NOMO-1 treated with dmso at 0.1 percent for 144 hours (cell line): ENCODE results near the gene LILRB4.
"Not testable (repeated sequence)": the region's sequence is repeated elsewhere in the genome, so short reads cannot be mapped to it uniquely, and the experiment has no call there.

Experiments used
- DNase-seq: peaks from one replicate; lab custom pipeline; 2025; ENCODE audit not compliant: unreplicated experiment; lab: John Stamatoyannopoulos, UW

The LILRB4 gene

DNA sequence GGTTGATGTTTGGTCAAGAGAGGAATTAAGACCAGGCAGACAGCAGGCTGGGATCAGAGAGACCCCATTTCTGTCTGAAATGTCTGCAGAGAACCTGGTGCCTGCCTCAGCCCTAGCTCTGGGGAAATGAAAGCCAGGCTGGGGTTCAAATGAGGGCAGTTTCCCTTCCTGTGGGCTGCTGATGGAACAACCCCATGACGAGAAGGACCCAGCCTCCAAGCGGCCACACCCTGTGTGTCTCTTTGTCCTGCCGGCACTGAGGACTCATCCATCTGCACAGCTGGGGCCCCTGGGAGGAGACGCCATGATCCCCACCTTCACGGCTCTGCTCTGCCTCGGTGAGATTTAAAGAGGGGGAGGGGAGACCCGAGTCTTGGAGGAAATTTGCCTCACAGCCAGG, at the start of gene LILRB4:
Gene LILRB4, plus strand, starts transcription at position 256 of the 400 bp plus-strand sequence. Its CDS starts 49 bp downstream, at position 305.
- DNase-seq: peak; percentile 48

GRCh38 chr19:54614726-54615125, 48.1 kb upstream of the LILRB4 start:
- no peak for DNase-seq

GRCh38 chr19:54616057-54616456, 46.7 kb upstream of the LILRB4 start:
- no peak for DNase-seq

- no peak for DNase-seq
Measured at GRCh38 chr19:54616821-54617560, 45.8 kb upstream of the LILRB4 start.

- DNase-seq: no peak
Measured at GRCh38 chr19:54620464-54620863, 42.3 kb upstream of the LILRB4 start.

DNA sequence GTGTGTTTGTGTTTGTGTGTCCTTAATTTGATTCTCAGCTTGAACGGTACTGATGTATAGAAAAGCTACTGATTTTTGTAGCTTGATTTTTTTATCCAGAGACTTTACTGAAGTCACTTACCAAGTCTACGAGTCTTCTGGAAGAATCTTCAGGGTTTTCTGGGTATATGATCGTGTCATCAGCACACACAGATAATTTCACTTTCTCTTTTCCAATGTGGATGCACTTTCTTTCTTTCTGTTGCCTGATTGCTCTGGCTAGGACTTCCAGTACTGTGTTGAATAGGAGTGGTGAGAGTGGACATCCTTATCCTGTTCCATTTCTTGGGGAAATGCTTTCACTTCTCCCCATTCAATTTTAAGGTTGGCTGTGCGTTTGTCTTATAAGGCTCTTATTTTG, 40.4 kb upstream of the LILRB4 start:
- DNase-seq: no peak

DNA sequence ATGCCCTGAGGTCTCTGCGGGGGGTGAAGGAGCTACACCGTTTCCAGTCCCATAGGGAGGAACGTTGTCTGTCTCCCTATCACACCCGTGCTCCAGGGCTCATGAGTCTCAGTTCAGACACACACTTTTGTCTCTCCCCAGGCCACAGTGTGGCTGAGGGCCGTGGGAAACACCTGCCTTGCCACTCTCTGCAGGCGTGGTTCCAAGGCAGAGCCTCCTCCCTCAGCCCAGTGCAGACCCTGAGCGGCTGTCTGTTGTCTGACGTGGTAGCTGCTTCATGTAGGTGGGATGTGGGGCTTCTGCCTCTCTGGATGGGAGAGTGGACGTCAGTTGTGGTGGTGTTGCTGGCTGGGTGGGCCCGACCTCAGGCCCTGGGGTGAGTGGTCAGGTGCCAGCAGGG, 38.6 kb upstream of the LILRB4 start:
- not testable (repeated sequence) for DNase-seq

GRCh38 chr19:54624934-54625730, 37.7 kb upstream of the LILRB4 start:
- DNase-seq: not testable (repeated sequence)

GRCh38 chr19:54626757-54627156, 36.0 kb upstream of the LILRB4 start:
- no peak for DNase-seq

DNA sequence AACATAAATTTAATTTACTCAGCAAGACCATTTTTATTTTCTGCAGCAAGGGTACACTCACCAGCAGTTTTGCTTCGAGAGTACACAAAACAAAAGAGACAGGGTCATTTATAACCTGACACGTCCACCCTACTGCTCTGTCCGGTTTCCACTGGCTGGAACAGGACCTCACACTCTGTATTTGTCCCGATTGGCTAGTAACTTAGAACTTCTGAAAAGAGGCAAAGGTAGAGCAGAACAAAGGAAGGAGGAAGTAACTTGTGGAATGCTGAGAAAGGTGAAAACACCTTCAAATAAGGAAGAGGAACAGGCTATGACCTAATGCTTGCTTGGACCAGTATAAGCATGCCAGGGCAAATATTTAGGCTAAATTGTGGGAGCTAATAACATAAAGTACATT, 34.9 kb upstream of the LILRB4 start:
- DNase-seq: not testable (repeated sequence)

GRCh38 chr19:54630262-54630661, 32.5 kb upstream of the LILRB4 start, which contains the start of gene LILRB1:
Gene LILRB1, plus strand, starts transcription at chr19:54630484. Its CDS starts 590 bp downstream, at chr19:54631074.
- DNase-seq: peak; percentile 57

DNA sequence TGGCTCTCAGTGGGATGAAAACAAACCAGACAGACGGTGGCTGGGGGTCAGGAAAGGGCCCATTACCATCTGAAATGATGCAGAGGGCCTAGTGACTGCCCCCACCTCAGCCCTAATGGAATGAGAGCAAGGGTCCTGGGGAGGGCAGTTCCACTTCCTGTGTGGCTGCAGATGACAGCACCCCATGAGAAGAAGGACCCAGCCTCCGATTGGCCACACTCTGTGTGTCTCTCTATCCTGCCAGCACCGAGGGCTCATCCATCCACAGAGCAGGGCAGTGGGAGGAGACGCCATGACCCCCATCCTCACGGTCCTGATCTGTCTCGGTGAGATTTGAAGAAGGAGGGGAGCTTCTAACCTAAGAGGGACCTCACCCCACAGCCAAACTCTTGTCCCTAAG, 32.0 kb upstream of the LILRB4 start:
- DNase-seq: no peak

DNA sequence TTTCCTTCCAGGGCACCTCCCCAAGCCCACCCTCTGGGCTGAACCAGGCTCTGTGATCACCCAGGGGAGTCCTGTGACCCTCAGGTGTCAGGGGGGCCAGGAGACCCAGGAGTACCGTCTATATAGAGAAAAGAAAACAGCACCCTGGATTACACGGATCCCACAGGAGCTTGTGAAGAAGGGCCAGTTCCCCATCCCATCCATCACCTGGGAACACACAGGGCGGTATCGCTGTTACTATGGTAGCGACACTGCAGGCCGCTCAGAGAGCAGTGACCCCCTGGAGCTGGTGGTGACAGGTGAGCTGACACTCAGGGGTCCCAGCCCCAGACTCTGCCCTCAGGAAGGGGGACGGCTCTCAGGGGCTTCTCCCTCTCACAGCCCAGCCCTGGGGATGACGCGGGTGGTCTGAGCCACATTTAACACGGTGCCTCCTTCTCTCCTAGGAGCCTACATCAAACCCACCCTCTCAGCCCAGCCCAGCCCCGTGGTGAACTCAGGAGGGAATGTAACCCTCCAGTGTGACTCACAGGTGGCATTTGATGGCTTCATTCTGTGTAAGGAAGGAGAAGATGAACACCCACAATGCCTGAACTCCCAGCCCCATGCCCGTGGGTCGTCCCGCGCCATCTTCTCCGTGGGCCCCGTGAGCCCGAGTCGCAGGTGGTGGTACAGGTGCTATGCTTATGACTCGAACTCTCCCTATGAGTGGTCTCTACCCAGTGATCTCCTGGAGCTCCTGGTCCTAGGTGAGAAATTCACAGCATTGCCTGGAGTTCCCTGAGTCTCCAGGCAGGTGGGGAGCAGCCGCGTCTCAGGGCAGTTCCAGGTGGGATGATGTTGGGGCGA, 31.1 kb upstream of the LILRB4 start:
- not testable (repeated sequence) for DNase-seq

GRCh38 chr19:54632517-54632916, 30.3 kb upstream of the LILRB4 start:
- not testable (repeated sequence) for DNase-seq

DNA sequence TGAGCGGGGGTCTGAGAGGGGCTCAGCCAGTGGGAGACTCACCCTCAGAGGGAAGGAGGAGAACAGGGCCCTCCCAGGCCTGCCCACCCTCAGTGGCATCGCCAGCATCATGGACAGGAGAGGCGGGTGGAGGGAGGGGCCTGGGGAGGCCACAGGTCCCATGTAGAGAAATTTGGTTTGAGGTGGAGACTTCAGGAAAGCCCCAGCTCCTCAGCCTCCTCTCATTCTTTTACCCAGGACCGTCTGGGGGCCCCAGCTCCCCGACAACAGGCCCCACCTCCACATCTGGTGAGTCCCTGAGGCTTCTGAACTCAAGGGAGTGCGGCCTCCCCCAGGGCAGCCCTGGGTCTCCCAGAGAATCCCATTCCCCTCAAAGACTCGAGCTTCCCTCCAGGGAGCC, 29.4 kb upstream of the LILRB4 start:
- no peak for DNase-seq

DNA sequence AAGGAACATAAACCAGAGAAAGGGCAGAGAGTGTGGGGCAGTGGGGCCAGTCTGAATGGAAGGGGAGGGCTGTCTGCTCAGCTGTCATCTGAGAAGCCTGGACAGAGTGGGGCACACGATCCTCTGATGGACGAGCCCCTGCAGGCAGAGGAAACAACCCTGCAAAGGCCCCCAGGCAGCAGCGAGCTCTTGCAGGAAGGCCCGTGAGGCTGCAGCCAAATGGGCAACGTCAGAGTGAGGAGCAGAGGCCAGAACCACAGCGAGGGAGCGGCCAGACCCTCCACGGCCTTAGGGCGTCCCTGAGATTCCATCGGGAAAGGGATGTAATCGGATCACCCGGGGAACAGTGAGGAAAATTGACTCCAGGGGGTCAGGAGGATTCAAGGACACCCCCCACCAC, 26.7 kb upstream of the LILRB4 start:
- not testable (repeated sequence) for DNase-seq

- DNase-seq: no peak
Measured at GRCh38 chr19:54638683-54639082, 24.1 kb upstream of the LILRB4 start.

DNA sequence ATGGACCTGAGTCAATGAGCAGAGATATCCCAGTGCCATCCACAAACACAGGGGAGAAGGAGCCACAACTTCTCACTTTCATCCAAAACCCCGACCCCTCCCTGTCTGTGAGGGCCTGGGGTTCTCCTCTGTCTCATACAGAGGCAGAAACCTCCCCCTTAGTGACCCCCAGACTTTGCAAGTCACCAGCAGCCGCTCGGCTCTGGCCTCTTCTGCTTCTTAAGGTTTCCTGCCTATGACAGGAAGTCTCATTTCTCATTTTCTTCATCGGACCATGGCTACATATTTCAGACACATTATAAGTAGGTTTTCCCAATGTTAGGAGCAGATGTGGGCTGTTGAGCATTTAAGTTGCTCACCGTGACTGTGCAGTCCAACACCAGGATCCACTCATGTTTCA, 19.8 kb upstream of the LILRB4 start:
- DNase-seq: peak; percentile 9

- DNase-seq: not testable (repeated sequence)
Measured at GRCh38 chr19:54643583-54643982, 19.2 kb upstream of the LILRB4 start.

- DNase-seq: peak; percentile 15
Measured at GRCh38 chr19:54644056-54644455, 18.7 kb upstream of the LILRB4 start.

- no peak for DNase-seq
Measured at GRCh38 chr19:54646331-54646841, 16.4 kb upstream of the LILRB4 start.
